Measurements from ENCODE around the gene GNAT1.

DNA sequence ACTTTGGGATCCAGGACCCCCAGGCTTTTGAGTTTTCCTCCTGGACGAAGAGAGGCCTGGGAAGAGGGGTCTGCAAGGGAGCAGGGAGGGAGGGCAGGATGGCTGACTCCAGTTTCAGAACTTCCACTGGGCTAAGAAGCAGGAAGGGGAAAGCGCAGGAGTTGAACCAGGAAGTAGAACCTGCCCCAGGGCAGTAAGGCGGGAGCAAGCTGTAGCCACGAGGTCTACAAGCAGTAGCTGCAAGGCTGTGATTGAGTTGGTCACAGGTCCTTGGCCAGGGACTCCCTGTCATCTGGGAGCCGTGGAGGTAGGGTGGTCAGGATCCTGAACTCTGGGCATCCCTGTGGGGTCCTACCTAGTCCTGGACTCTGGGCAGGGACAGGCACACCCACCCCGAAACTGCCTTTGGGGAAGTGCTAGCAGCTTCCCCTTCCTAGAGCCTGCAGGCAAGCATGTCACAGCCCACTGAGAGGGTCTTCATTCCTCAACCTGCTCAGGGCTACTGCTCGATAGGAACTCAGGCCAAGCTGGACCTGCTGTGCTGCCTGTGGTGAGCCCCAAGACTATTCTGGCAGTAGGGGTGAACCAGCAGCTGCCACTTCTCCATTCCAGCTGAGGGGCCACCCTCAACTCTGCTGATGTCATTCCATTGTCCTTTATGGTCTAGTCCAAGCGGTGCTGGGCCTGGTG lies 38.8 kb downstream of the GNAT1 start:
- TF ChIP-seq POLR2AphosphoS5 (IDR thresholded peaks at IDR 0.05) (no peak), CTCF (IDR thresholded peaks at IDR 0.05) (no peak), POLR2A (IDR thresholded peaks at IDR 0.05) (no peak)
